CD4-positive, alpha-beta T cell treated with Interleukin-6 at 100 ng/mL for 8 hours (primary cell): ENCODE data around the gene PTAFR.

Experiments
- DNase-seq: peaks from one replicate; pipeline ENCODE4 v3.0.0-alpha.2; 2020; ENCODE audit warnings: mixed read lengths, low spot score

PTAFR gene

DNA sequence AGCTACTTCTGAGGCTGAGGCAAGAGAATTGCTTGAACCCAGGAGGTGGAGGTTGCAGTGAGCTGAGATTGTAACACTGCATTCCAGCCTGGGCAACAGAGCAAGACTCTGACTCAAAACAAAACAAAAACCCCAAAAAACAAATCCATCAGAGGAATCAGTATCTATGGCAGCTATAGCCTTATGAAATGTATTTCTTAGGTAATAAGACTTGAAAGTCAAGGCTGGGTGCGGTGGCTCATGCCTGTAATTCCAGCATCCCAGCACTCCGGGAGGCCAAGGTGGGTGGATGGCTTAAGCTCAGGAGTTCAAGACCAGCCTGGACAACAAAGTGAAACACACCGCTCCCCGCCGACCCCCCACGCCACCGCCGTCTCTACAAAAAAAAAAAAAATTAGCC is 56.9 kb downstream of the PTAFR start:
- DNase-seq = no peak

DNA sequence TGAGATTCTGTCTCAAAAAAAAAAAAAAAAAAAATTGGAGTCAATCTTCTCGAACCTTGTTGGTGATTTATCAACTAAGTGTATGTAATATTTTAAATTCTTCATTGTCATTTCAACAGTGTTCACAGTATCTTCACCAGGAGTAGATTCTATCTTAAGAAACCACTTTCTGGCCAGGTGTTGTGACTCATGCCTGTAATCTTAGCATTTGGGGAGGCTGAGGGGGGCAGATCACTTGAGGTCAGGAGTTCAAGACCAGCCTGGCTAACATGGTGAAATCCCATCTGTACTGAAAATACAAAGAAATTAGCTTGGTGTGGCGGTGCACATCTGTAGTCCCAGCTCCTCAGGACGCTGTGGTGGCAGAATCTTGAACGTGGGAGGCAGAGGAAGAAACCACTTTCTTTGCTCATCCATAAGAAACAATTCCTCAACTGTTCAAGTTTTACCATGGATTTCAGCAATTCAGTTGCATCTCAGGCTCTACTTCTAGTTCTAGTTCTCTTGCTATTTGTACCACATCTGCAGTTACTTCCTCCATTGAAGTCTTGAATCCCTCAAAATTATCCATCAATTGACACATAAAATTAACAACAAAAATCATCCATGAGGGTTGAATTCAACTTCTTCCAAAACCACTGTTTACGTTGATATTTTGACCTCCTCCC is 57.7 kb downstream of the PTAFR start:
- DNase-seq = no peak

DNA sequence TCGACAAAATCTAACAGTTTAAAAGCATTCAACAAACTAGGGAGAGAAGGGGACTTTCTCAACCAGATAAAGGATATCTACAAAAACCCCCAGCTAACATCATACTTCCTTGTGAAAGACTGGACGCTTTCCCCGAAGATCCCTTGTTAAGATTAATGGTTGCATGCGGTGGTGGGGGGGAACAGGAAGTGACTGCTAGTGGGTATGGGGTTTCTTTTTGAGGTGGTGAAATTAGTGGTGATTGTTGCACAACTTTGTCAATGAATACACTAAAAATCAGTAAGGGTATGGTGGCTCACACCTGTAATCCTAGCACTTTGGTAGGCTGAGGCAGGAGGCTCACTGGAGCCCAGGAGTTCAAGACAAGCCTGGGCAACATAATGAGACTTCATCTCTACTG is 61.2 kb downstream of the PTAFR start:
- DNase-seq = peak; percentile 18

DNA sequence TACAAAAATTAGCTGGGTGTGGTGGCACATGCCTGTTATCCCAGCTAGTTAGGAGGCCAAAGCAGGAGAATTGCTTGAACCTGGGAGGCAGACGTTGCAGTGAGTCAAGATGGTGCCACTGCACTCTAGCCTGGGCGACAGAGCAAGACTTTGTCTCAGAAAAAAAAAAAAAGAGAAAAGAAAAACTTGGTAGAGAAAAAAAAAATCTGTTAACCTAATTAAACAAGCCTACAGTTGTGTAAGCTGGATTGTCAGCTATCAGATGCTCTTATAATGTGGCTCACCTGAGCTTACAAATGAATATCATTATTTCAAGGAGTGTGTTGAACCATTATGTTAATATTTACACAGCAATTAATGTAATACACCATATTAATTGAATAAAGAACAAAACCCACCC is 61.6 kb downstream of the PTAFR start:
- no peak for DNase-seq

GRCh38 chr1:28113242-28113572 is 63.3 kb downstream of the PTAFR start:
- DNase-seq = no peak

GRCh38 chr1:28112388-28113241 is 63.9 kb downstream of the PTAFR start:
- DNase-seq = no peak

DNA sequence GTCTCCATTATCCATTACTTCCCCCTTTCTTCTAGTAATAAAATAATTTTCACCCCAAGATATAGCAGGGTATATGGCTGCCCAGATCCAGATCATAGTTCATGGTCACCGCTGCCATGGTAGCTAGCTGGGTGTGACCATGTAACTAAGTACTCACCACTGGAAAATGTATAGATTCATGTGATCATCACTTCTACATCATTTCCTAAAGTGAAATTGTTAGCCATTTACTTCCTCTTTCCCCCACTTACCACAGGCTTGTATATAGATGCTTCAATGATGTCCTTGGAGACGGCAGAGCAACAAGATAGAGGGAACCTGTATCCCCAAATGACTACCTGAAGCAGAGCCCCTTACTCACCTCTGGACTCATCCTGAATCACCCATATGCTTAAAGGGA is 65.3 kb downstream of the PTAFR start:
- DNase-seq = no peak

DNA sequence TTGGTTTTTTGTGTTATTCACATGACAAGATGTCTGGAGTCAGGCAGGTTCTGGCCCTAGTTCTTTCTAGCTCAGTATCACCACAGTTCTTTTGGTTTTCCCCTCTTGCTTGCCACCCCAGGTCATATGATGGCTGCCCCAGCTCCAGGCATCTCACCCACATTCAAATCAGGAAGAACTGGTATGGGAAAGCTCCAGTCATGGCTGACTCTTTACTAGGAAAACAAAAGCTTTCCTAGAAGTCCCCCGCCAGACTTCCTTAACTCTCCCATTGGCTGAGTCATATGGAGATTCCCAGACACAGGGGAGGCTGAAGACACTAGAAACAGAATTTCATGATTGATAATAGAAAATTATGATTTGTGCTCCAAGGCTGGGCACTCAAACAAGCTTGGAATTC is 65.9 kb downstream of the PTAFR start:
- DNase-seq = no peak

DNA sequence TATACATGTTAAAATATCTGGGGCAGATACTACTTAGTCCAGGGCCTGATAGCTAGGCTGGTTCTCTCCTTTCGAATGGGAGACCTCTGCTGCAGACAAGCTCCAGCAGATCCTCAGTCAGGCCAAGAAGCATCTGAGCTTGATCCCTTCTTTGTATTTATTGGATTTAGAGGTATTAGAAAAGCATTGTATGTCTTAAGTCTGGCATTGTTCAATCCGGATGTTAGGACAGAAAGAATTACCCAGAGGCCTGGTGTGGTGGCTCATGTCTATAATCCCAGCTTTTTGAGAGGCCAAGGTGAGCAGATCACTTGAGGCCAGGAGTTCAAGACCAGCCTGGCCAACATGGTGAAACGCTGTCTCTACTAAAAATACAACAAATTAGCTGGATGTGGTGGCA is 66.9 kb downstream of the PTAFR start:
- no peak for DNase-seq

- DNase-seq = no peak
Observed at GRCh38 chr1:28108001-28108400, 68.5 kb downstream of the PTAFR start.

- no peak for DNase-seq
Observed at GRCh38 chr1:28104866-28105467, 71.5 kb downstream of the PTAFR start.

DNA sequence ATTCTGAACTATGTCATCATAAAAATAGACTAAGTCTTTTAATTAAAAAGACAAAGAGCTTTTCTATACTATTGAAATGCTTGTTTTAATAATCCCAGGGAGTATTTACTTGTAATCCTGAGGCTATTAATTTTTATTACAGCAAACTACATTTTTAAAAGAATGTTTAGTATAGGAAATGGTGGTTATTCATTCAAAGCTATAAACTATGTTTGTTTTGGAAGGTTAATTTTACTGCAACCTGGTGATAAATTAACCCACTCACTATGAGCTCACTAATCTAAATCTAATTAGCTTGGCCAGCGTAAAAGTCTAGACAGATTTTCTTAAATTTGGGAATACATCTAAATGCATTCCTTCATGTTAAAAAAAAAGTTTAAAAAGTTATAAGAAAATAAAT is 74.3 kb downstream of the PTAFR start:
- no peak for DNase-seq

DNA sequence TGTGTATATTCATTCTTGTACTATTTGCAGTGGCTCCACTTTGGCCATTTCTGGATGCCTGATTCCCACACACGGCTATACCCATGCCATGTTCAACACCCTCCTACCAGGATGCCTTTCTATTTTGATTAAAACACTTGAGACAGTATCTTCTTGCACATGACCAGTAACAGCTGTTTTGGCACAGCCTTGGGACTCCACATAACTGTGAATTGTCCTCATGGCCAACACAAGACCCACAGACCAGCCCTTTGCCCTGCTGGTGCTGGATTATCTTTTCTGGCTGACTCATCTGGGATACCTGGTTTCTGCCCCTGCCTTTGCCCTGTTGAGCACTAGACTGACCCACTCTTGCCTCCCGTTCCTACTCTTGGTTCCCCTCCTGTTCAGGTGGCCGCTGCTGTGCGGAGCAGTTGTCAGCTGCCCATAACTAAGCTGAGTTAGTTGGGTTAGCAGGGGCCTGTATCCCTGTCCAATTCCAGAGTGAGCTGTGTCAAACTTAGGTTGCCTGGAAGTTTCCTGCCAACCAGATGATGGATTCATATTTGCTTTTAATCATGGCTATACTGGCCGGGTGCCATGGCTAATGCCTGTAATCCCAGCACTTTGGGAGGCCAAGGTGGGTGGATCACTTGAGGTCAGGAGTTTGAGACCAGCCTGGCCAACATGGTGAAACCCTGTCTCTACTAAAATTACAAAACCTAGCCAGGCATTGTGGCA is 77.3 kb downstream of the PTAFR start:
- DNase-seq = no peak
